GM10847 (cell line): ENCODE data around the gene AKR1A1.
A peak's percentile ranks its signal among the peaks of the same experiment; 100 is the strongest.

Source experiments
- POLR2A ChIP-seq: IDR thresholded peaks from 2 replicates; pipeline ENCODE4 v1.6.1; 2011; ENCODE audit not compliant: insufficient read length; ENCODE audit errors: extremely low read depth

Gene AKR1A1

GRCh38 chr1:45550401-45551351, at the start of gene AKR1A1:
AKR1A1 (plus strand) TSS chr1:45550826; CDS start chr1:45561795, 10,969 bp downstream.
- peak; percentile 80 for TF ChIP-seq POLR2A

GRCh38 chr1:45501505-45501859, 49.1 kb upstream of the AKR1A1 start:
- TF ChIP-seq POLR2A: no peak

GRCh38 chr1:45503462-45504360, 46.9 kb upstream of the AKR1A1 start:
- no peak for TF ChIP-seq POLR2A

- TF ChIP-seq POLR2A: no peak
Observed at GRCh38 chr1:45507195-45507594, 43.4 kb upstream of the AKR1A1 start.

GRCh38 chr1:45507893-45508292, 42.7 kb upstream of the AKR1A1 start:
- TF ChIP-seq POLR2A: peak; percentile 4

GRCh38 chr1:45508295-45509151, 42.1 kb upstream of the AKR1A1 start:
- peak; percentile 1 for TF ChIP-seq POLR2A

- TF ChIP-seq POLR2A: no peak
Observed at GRCh38 chr1:45510036-45510971, 40.3 kb upstream of the AKR1A1 start.

GRCh38 chr1:45510972-45511527, 39.6 kb upstream of the AKR1A1 start:
- TF ChIP-seq POLR2A: no peak

- no peak for TF ChIP-seq POLR2A
Observed at GRCh38 chr1:45512641-45513054, 38.0 kb upstream of the AKR1A1 start.

GRCh38 chr1:45516036-45516435, 34.6 kb upstream of the AKR1A1 start:
- no peak for TF ChIP-seq POLR2A

- no peak for TF ChIP-seq POLR2A
Observed at GRCh38 chr1:45516465-45516864, 34.2 kb upstream of the AKR1A1 start.

- no peak for TF ChIP-seq POLR2A
Observed at GRCh38 chr1:45518910-45519309, 31.7 kb upstream of the AKR1A1 start.

- TF ChIP-seq POLR2A: peak; percentile 100
Observed at GRCh38 chr1:45521413-45522323, 29.0 kb upstream of the AKR1A1 start, which contains the start of gene PRDX1. PRDX1 (minus strand) TSS chr1:45521884; CDS start chr1:45519043, 2,841 bp downstream.
